IPS-NIHi7 (cell line): ENCODE data around the gene PODXL.

ENCODE experiments used
- DNase-seq: peaks from one replicate; pipeline ENCODE4 v3.0.0; 2012; ENCODE audit warnings: mixed read lengths; ENCODE audit errors: extremely low spot score

The PODXL gene

DNA sequence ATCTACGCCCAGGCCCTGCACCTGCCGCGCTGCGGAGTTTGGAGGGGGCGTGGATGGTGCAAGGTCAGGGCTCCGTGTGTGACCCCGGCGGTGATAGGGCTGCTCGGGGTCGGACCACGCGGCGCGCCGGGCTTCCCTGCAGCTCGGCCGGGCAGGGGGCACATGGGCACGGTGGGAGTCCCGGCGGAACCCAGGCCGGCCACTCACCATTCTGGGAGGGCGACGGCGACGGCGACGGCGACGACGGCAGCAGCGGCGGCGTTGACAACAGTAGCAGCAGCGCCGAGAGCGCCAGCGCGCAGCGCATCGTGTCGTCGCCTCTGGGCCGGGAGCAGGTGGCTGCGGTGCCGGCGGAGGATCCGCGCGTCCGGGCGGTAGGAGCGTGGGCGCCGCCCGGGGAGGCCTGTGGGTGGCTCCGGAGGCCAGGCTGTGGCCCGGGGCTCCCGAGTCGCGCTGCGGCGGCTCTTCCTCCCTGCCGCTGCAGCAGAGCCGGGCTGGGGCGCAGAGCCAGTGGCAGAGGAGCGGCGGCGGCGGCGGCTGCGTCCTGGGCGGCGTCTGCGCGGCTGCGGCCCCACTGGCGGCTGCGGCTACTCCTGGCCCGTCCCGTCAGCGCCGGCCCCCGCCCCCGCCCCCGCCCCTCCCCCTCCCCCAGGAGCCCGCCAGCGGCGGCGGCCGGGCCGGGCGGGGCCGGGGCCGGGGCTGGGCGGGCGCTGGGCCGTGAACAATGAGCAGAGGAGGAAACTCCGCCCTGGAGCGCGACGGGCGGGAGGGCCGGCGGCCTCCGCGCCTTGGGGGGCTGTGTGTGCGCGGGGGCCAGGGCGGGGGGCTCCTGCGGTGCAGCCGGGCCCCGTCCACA, at the start of gene PODXL:
TSS of gene PODXL (minus strand) at position 576 of the 856 bp plus-strand sequence. CDS start at position 307, 269 bp downstream.
- peak; percentile 91 for DNase-seq

DNA sequence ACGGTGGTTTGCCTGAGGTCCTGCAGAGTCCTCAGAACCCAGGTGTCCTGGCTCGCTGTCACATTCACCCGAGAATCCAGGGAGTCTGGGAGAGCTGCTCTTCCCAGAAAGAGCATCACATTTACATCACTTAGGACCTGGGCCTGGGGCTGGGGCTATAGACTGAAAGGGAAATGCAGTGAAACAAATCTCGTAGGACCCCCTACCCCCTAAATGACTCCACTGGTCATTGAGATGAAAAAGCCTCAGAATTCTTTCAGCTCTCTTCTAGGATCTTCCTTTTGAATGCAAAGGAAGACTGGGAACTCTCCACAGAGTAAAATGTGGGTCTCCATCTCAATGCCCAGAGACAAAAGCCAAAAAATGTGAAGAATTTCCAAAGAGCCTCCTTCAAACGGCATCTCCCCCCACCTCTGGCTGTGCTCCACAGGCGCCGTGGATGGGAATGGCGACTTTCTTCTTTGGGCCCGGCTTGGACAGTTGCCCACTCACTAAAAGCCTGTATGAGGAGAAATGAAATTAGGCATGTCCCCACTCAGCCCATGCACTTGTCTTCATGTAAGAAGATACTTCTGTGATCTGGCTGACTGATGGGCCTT, 49.0 kb upstream of the PODXL start:
- peak; percentile 62 for DNase-seq

DNA sequence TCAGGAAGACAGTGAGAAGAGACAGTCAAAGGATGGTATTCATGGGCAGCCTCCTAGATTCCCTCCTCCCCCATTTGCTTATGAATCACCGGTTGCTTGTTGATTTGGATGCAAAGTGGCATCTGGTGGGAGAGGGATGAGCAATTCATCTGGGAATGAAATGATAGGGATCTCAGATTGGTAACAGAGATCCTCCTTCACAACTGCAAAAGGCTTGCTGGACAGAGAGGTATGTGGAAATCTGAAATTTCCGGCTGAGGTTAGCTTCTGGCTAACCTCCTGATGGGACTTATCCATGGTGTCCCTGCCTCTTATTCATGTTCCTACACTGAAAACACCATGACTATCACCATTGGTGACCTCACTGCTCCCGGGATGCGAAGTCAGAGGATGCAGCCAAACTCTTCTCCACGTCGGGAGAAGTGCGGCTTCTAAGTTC, 48.4 kb upstream of the PODXL start:
- DNase-seq, result peak; percentile 70

DNA sequence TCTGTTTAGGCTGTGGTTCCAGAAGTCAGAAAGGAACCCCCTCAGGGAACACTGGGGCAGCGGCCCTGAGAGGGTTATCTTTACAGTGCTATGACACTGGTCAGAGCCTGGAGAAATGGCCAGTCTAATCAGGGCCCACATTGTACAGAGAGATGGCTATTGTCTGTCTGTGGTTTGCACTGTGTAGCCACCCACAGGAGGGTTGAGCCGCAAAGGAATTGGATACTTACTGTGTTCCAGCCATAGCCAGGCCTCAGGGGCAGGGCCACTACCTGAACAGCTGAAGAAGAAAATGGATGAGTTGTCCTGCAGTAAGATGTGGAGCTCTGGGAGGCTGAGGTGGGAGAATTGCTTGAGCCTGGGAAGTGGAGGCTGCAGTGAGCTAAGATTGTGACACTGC, 47.5 kb upstream of the PODXL start:
- DNase-seq, result peak; percentile 6

DNA sequence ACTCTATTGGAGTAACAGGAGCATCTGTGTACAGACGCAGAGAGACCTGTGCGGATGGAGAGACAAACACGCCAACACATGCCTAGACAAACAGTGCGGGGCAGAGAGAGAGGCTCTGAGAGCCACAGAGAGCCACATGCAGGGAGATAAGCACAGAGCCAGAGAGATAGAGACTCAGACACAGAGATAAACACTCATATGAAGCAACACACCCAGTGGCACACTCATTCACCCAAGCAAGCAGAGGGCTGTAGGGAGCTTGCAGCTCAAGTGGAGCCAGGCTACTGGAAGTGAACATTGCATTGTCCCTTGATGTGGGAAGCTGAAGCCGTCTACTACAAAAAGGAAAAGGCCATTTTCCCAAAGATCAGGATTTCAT, 46.6 kb upstream of the PODXL start:
- peak; percentile 7 for DNase-seq

DNA sequence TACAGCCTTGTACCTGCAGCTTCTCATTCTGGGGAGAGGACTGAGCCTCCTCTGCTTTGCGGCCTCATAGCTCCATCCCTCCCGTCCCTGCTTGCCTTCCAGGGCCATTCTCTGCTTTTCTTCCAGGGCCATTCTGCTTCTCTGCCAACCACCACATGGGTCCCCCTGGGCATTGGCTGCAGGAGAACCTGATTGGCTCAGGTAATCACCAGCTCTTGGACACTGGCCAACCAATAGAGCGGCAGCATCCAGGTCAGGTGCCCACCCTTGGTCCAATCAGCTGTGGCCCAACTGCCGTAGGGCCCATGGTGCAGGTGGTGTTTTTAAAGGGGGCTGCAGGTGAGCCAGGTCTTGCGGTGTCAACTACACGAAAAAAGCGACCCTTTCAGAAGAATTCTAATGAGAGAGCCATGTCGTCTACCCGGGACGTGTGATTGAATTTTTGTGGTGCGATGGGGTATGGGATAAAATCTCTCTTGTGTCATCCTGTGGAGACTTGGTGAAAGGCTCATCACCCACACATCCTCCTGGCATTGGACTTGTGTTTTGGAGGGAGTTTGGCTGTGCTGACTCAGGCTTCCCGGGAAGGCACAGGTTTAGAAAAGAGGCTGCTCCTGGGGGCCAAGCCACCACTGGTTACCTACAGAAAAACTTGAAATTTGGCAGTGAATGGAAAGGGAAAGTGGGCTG, 46.0 kb upstream of the PODXL start:
- DNase-seq, result peak; percentile 18

DNA sequence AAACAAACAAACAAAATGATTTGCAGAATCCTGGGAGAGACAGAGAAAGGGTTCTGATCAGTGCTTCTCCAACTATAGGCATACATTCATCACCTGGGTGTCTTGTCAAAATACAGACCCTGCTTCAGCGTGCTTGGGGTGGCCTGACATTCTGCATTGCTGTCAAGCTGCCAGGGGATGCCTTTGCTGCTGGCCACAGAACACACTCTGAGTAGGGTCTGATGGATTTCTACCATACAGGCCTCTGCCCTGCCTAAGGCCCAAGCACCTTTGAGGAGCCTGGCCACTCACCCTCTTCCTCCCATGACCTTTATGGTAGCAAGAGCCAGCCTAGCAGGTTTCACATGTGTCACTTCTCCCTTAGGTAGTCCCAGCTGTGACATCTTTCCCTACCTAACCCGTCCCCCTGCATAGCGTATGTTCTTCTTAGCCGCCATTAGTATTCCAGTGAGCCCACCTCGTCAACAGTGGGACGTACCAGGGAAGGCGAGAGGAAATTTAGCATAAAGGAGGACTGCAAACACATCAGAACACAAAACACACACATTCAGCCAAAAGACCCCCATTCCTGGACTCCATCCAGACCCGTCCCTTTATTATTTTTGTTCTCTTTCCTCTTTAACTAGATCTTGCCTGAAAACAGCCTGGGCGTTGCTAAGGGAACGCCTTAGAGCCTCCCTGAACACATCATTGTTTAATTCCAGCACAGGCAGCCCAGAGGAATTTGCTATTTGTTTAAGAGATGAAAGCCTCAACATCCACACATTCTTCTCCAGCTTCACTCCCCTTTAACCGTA, 43.9 kb upstream of the PODXL start:
- peak; percentile 7 for DNase-seq

DNA sequence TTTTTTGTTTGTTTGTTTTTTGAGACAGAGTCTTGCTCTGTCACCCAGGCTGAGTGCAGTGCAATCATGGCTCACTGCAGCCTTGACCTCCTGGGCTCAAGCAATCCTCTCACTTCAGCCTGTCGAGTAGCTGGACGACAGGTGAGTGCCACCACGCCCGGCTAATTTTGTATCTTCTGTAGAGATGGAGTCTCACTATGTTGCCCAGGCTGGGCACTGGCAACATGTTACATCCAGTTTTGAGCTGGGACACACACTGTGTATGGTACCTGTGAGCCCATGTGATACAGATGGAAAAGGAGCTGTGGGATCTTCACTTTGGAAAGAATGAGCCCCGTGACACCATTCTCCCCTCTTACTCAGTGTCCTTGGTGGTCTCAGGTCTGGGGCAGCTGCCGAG, 40.4 kb upstream of the PODXL start:
- no peak for DNase-seq

DNA sequence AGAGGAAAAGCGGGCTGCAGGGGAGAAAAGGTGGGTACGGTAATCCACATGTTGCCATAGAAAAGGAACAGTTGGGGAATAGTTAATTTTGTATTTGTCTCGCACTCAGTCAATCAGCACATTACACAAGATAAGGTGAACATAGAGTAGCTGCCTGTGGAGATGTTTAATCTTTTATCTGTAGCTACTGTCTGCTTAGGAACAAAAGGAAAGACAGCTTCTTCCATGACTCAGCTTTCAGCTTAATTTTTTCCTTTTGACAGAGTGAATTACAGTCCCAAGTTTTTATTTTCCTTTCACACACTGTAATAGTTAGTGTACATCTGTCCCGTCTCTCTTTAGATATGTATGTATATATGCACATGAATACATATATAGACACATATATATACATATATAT, 39.3 kb upstream of the PODXL start:
- no peak for DNase-seq

DNA sequence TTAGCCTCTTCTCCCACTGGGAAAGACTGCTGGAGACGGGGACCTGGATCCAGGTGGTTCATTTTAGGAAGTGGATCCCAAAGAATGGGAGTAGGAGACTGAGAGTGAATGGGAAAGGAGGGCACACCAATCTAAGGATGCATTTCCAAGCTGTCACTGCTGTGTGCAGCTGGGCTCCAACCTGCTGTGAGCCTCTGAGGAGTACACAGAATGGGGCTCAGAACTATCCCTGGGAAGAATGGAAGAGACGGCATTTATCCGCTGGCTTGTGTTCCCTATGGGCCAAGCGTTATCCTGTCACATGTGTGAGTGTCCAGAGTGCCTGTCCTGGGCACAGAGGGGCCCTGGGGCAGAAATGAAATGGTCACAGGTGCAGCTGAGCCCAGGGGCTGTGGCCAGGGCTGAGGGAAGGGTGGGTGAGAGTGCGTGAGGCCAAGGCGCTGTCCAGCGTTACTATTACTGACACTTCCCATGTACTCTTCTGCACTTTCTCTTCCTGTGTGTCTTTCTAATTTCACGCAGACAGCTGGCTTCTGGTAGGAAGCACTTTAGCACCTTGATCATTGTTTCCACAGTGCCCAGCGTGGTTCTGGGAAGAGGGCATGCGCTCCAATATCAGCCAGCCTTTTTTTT, 35.4 kb upstream of the PODXL start:
- DNase-seq, result no peak

DNA sequence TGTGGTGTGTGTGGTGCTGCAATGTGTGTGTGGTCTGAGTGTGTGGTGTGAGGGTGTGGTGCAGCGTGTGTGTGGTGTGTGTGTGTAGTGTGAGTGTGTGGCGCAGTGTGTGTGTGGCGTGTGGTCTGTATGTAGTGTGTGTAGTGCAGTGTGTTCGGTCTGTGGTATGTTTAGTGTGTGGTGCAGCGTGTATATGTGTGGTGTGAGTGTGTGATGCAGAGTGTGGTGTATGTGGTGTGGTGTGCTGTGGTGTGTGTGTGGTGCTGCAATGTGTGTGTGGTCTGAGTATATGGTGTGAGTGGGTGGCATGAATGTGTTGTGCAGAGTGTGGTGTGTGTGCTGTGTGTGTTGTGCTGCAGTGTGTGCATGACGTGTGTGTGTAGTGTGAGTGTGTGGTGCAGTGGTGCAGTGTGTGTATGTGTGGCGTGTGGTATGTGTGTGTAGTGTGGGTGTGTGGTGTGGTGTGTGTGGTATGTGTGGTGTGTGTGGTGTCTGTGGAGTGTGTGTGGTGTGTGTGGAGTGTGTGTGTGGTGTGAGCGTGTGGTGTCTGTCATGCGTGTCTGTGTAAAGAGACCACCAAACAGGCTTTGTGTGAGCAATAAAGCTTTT, 31.0 kb upstream of the PODXL start:
- DNase-seq, result no peak

DNA sequence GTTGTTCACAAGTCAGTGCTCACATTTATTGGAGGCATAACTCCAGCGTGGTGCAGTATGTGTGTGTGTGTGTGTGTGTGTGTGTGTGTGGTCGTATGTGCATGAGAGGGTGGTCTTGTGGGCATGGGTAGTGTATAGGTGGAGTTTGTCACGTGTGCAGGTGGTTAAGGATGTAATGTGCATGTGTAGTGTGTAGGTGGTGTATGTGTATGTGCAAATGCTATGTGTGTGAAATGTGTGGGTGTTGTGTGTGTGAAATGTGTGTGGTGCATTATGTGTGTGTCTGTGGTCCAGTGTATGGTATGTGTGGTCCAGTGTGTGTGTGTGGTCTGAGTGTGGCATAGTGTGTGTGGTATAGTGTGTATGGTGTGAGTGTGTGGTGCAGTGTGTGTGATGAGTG, 30.3 kb upstream of the PODXL start:
- DNase-seq, result no peak

DNA sequence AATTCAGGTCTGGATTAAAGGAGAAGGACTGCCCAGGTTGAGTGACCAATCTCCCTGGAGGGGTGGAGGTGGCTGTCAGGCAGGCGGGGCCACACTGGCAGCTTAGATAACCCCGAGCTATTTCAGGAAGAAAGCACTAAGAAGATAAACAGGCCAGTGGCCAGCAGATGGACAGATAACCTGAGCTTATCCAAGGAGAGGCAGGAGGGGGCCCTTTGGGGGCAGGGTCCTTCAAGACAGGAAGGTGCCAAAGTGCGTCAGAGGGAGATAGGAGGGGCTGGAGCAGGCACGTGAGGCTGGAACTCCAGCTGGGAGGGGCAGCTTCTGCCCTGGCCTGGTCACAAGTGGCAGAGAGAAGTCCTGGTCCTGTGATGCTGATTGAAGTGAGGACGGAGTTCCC, 29.8 kb upstream of the PODXL start:
- DNase-seq, result peak; percentile 60

DNA sequence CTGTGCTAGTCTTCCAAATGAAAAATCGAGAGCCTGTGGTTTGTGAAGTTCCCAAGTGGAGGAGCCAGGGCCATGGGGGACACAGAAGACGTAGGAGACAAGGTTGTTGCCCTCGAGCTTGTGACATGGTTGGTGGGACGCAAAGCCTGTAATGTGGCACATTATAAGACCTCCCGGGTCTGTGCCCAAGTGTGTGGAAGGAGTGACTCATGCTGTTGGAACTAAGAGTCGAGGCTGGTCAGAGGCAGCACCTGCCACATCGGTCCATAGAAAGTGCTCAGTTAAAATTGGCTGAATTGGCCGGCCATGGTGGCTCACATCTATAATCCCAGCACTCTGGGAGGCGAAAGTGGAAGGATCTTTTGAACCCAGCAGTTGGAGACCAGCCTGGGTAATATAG, 27.0 kb upstream of the PODXL start:
- DNase-seq, result no peak

DNA sequence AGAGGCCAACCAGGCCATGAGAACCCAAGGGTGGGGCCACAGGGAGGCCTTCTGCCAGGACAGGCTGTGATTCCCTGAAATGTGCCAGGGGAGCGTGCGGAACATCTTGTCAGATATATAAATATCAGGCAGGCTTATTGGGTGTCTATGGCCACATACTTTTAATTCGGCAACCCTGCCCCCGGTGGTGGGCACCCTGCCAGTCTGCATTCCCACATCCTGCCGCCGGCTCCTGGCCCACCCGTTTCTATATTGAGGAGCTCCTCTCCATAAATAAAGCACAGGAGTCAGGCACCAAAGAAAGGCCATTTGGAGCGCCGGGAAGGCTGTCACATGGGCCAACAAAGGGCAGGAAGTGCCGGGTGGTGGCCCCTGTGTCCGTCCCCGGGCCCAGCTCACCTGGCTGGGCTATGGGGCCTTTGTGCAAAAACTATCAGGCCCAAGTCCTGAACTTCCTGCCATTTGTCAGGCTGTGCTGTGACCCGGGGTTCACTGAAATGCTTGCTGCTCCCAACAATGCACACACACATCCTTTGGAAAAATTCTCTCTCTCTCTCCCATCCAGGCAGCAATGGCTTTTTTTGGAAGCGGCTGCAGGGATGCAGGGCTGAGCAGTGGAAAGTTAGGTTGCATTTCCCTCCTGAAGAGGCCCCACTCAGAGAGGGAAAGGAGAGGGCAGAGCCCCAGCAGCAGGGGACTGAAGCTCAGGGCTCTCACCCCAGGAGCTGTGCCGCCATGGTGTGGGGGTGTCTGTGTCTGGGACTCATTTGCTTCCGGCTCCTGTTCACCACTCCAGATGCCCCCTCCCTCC, 25.0 kb upstream of the PODXL start:
- DNase-seq, result no peak

DNA sequence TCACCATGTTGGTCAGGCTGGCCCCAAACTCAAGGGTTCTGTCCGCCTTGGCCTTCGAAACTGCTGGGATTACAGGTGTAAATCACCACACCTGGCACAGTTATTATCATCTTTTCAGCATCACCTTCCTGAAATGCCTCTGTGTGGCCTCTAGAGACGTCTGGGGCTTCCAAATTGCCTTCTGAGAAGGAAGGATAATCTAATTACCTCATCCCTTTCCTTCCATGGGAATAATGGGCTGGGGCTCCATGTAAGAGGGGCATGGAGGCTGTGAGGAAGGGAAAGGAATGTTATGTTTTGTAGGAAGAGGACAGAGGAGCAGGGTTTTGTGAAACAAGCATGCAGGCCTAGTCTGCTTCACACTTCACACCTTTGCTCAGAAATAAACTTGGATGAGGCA, 22.2 kb upstream of the PODXL start:
- DNase-seq, result no peak

DNA sequence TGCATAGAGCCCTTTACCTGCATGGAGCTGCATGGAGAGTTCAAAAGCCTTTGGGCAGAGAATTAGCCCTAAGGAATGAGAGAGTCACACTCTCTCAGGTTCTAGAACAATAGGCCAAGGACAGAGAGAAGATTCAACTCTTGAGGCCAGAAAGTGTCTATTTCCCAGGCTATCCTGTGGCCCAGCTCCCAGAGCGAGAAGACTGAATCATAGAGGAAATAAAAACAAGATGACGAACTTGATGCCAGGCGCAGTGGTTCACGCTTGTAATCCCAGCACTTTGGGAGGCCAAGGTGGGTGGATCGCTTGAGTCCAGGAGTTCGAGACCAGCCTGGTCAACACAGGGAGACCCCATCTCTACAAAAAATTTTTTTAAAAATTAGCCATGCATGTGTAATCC, 18.3 kb upstream of the PODXL start:
- DNase-seq, result no peak

DNA sequence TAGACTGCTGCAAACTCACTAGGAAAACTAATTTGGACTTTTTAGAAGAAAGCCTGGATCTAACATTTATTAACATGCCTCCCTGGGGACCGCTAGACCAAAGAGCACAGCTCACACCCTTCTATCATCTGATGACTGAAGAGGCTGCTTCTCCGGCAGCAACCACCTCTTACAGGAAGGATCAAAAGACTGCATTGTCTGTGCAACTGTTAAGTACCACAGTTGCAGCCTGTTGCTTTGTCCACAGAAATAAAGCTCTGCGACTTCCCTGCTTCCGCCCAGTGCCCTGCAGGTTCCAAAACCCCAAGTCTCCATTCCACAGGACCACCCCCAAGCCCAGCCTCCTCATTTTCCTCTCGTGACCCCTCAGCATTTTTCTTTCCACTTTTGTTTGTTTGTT, 14.0 kb upstream of the PODXL start:
- DNase-seq, result no peak

DNA sequence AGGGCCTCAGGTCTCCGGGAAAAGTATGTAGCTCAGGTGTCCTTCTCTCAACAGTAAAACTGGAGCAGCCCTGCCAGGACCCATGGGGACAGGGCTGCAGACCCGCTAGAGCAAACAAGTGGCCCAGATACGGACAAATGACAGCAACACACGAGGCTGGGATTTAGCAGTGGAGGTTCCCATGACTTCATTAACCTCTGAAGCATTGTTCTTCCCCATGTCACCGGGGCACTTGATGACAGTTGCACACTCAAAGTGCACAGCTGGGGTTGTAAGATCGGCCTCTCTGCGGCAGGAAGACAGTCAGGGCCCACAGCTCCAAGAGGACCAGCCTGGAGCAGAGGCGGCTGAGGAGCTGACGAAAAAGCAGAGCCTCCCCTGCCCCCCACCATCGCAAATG, 12.5 kb upstream of the PODXL start:
- DNase-seq, result no peak

DNA sequence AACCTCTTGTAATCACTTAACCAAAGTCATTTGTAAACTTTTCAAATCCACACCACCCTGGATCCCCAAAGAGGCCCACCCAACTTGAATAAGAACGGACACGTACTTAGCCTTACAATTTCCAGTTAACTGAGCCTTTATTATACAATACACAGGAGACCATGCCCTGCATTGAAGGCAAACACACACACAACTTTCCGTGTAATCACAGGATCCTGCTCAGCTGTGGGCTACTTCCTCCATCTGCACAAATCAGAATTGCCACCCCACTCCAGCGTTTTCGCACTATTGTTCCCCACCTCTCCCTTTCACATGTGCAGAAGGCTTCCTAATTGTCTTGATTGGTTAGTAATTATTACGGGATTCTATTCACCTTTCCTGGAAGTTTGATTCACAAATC, 12.1 kb upstream of the PODXL start:
- no peak for DNase-seq
